Measurements from ENCODE around the gene RFNG.

The RFNG gene

DNA sequence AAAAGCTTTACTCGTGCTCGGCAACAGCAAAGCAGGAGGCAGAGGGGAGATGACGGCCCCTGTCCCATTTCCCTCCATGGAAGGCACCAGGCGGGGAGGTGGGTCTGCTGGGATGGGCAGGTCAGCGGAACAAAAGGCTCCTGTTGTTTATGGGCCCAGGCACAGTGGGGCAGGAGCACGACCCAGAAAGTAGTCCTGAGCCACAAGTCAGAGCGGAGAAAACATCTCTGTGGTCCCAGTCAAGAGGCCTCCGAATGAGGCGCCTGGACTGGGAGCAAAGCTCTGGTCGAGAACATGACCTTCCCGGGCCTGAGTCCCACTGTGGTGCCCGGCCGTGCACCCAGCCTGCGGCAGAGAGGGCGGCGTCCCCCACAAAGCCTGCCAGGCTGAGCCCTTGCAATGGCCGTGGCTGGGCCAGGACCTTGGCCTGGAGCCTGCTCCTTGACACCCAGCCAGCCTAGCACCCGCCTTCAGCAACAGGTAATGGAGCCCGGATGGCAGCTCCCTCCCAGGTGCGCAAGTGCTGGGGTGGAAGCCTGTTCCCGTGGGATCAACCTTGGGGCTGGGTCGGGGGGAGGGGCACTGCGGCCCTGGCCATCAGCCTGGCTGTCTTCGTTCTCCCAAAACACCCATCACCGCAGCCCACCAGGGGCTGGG lies 3.6 kb downstream of the RFNG start:
- Histone ChIP-seq H3K27ac (ENCODE audit: low read depth, low read length) (no peak overlapping the region), H3K36me3 (ENCODE audit: low read length) (no peaks in the 10 kb centered on the region), H3K4me2 (ENCODE audit: low read depth, low read length, poor library complexity, severe bottlenecking) (no peak overlapping the region), H3K9me2 (replicated peaks; ENCODE audit: insufficient read depth, low read length) (no peaks in the 10 kb centered on the region), H2AFZ (ENCODE audit: low read depth, low read length, severe bottlenecking) (no peak overlapping the region), H3K9ac (ENCODE audit: low read length) (no peak overlapping the region), H3K79me2 (ENCODE audit: insufficient read depth, low read length) (peaks cover 10% of the 10 kb centered on the region), H3K9me3 (ENCODE audit: insufficient read depth, low read length) (no peaks in the 10 kb centered on the region), H3K27me3 (ENCODE audit: low read length) (no peaks in the 10 kb centered on the region), H3K4me3 (ENCODE audit: insufficient read depth, low read length, poor library complexity, severe bottlenecking) (no peak overlapping the region), H3F3A (ENCODE audit: insufficient read depth) (no peaks in the 10 kb centered on the region), H4K20me1 (ENCODE audit: low read depth, low read length) (no peaks in the 10 kb centered on the region)
- TF ChIP-seq, protein P1, sequence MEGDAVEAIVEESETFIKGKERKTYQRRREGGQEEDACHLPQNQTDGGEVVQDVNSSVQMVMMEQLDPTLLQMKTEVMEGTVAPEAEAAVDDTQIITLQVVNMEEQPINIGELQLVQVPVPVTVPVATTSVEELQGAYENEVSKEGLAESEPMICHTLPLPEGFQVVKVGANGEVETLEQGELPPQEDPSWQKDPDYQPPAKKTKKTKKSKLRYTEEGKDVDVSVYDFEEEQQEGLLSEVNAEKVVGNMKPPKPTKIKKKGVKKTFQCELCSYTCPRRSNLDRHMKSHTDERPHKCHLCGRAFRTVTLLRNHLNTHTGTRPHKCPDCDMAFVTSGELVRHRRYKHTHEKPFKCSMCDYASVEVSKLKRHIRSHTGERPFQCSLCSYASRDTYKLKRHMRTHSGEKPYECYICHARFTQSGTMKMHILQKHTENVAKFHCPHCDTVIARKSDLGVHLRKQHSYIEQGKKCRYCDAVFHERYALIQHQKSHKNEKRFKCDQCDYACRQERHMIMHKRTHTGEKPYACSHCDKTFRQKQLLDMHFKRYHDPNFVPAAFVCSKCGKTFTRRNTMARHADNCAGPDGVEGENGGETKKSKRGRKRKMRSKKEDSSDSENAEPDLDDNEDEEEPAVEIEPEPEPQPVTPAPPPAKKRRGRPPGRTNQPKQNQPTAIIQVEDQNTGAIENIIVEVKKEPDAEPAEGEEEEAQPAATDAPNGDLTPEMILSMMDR (IDR thresholded peaks at IDR 0.05; ENCODE audit: insufficient read depth, low read length, poor library complexity, severe bottlenecking), result no peak
- no peak for TF ChIP-seq EZH2phosphoT487 (conservative IDR thresholded peaks at IDR 0.05; ENCODE audit: low read length)

DNA sequence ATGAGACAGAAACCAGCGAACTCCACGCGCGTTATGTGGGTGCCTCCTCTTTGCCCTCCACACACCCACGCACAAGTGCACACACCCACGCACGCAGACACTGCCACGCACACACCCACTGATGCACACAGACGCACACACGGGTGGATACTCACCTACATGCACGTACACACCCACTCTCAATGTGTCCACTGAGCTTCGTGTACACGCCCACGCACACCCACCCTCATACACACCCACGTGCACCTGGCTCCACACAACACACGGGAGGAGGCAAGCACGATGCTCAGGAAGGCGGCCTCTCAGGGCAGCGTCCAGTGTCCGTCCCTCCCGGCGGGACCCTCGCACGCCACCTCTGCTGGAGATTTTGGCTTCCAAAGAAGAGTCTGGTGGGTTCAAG lies 4.2 kb downstream of the RFNG start:
- TF ChIP-seq EZH2phosphoT487 (conservative IDR thresholded peaks at IDR 0.05; ENCODE audit: low read length), result no peak
- TF ChIP-seq, protein P1 (IDR thresholded peaks at IDR 0.05; ENCODE audit: insufficient read depth, low read length, poor library complexity, severe bottlenecking), result no peak
- Histone ChIP-seq H3K9me2 (replicated peaks; ENCODE audit: insufficient read depth, low read length) (no peaks in the 10 kb centered on the region), H3K9ac (ENCODE audit: low read length) (no peak overlapping the region), H3K4me2 (ENCODE audit: low read depth, low read length, poor library complexity, severe bottlenecking) (no peak overlapping the region), H3K79me2 (ENCODE audit: insufficient read depth, low read length) (peaks cover 4% of the 10 kb centered on the region), H3F3A (ENCODE audit: insufficient read depth) (no peaks in the 10 kb centered on the region), H2AFZ (ENCODE audit: low read depth, low read length, severe bottlenecking) (no peak overlapping the region), H3K27ac (ENCODE audit: low read depth, low read length) (no peak overlapping the region), H4K20me1 (ENCODE audit: low read depth, low read length) (no peaks in the 10 kb centered on the region), H3K9me3 (ENCODE audit: insufficient read depth, low read length) (no peaks in the 10 kb centered on the region), H3K27me3 (ENCODE audit: low read length) (no peaks in the 10 kb centered on the region), H3K4me3 (ENCODE audit: insufficient read depth, low read length, poor library complexity, severe bottlenecking) (no peak overlapping the region), H3K36me3 (ENCODE audit: low read length) (no peaks in the 10 kb centered on the region)

DNA sequence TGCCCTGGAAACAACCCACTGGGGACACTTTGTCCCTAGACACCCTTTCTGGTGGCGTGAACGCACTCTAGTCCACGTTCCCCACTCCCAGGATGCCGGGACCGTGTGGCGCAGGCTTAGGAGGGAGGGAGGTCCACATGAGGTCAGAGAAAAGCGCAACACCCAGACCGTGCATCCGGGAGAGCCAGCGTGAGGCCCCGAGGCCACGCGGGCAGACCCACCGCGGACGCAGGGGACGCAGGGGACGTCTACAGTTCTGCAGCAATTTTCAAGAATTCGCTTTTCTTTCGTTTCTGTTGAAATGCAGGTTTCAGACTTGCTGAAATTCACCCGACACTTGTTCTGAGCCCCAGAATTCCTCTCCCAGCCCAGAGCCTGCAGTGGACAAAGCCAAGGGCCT lies 4.7 kb downstream of the RFNG start:
- no peaks in the 10 kb centered on the region for H4K20me1 ChIP-seq (ENCODE audit: low read depth, low read length)
- no peaks in the 10 kb centered on the region for H3K79me2 ChIP-seq (ENCODE audit: insufficient read depth, low read length)
- TF ChIP-seq, protein P1 (IDR thresholded peaks at IDR 0.05; ENCODE audit: insufficient read depth, low read length, poor library complexity, severe bottlenecking), result no peak
- no peak for TF ChIP-seq EZH2phosphoT487 (conservative IDR thresholded peaks at IDR 0.05; ENCODE audit: low read length)

More for the DNA sequence above, 4.7 kb downstream of the RFNG start:
- no peaks in the 10 kb centered on the region for H3K9me3 ChIP-seq (ENCODE audit: insufficient read depth, low read length)
- H2AFZ ChIP-seq (ENCODE audit: low read depth, low read length, severe bottlenecking), result no peak overlapping the region
- H3K4me3 ChIP-seq (ENCODE audit: insufficient read depth, low read length, poor library complexity, severe bottlenecking), result no peak overlapping the region
- no peak overlapping the region for H3K4me2 ChIP-seq (ENCODE audit: low read depth, low read length, poor library complexity, severe bottlenecking)
- no peaks in the 10 kb centered on the region for H3F3A ChIP-seq (ENCODE audit: insufficient read depth)
- H3K9ac ChIP-seq (ENCODE audit: low read length), result no peak overlapping the region
- H3K27ac ChIP-seq (ENCODE audit: low read depth, low read length), result no peak overlapping the region
- H3K36me3 ChIP-seq (ENCODE audit: low read length), result no peaks in the 10 kb centered on the region
- H3K9me2 ChIP-seq (replicated peaks; ENCODE audit: insufficient read depth, low read length), result no peaks in the 10 kb centered on the region
- no peaks in the 10 kb centered on the region for H3K27me3 ChIP-seq (ENCODE audit: low read length)

Data from SU-DHL-6 (cell line).